ENCODE measurements around the gene TENM4.

The TENM4 gene

GRCh38 chr11:79147011-79147410, 293.8 kb downstream of the TENM4 start:
- H3K4me1 ChIP-seq (ENCODE audit: control insufficient read depth, insufficient read depth, low read length): no peaks in the 10 kb centered on the region
- H3K27me3 ChIP-seq (ENCODE audit: control insufficient read depth, insufficient read depth, low read length, poor library complexity, severe bottlenecking): no peaks in the 10 kb centered on the region
- WGBS, 2 experiments: 93 to 98% methylated on average over 4 of the region's 4 CpGs
- H3K9me3 ChIP-seq (ENCODE audit: control insufficient read depth, low read length): no peaks in the 10 kb centered on the region
- H3K36me3 ChIP-seq (ENCODE audit: control insufficient read depth, insufficient read depth, low read length): no peaks in the 10 kb centered on the region
- H3K4me3 ChIP-seq (ENCODE audit: insufficient read depth, low read depth, low read length): no peak overlapping the region
- no peak overlapping the region for H3K27ac ChIP-seq (ENCODE audit: insufficient read depth, low read depth, low read length, poor library complexity, severe bottlenecking)

GRCh38 chr11:79139900-79140299, 300.9 kb downstream of the TENM4 start:
- Histone ChIP-seq H3K9me3 (ENCODE audit: control insufficient read depth, low read length) (no peaks in the 10 kb centered on the region), H3K4me1 (ENCODE audit: control insufficient read depth, insufficient read depth, low read length) (no peaks in the 10 kb centered on the region), H3K27me3 (ENCODE audit: control insufficient read depth, insufficient read depth, low read length, poor library complexity, severe bottlenecking) (no peaks in the 10 kb centered on the region), H3K4me3 (ENCODE audit: insufficient read depth, low read depth, low read length) (no peak overlapping the region), H3K36me3 (ENCODE audit: control insufficient read depth, insufficient read depth, low read length) (no peaks in the 10 kb centered on the region), H3K27ac (ENCODE audit: insufficient read depth, low read depth, low read length, poor library complexity, severe bottlenecking) (no peak overlapping the region)
- WGBS, 2 experiments: 93 to 96% methylated on average over 4 of the region's 4 CpGs

- no peaks in the 10 kb centered on the region for H3K9me3 ChIP-seq (ENCODE audit: control insufficient read depth, low read length)
- H3K36me3 ChIP-seq (ENCODE audit: control insufficient read depth, insufficient read depth, low read length): no peaks in the 10 kb centered on the region
- WGBS, 2 experiments: 91 to 96% methylated on average over 4 of the region's 4 CpGs
Measured at GRCh38 chr11:79129702-79130101, 311.1 kb downstream of the TENM4 start.

DNA sequence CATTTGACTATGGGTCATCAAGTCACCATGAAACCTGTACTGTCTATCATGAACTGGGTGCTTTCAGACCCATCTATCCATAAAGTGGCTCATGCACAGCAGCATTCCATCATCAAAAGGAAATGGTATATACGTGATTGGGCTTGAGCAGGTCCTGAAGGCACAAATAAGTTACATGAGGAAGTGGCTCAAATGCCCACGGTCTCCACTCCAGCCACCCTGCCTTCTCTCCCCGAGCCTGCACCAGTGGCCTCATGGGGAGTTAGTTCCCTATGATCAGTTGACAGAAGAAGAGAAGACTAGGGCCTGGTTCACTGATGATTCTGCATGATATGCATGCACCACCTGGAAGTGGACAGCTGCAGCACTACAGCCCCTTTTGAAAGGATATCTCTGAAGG, 312.5 kb downstream of the TENM4 start:
- 91 to 93% methylated on average over 3 of the region's 3 CpGs for WGBS, 2 experiments
- Histone ChIP-seq H3K27me3 (ENCODE audit: control insufficient read depth, insufficient read depth, low read length, poor library complexity, severe bottlenecking) (no peaks in the 10 kb centered on the region), H3K27ac (ENCODE audit: insufficient read depth, low read depth, low read length, poor library complexity, severe bottlenecking) (no peak overlapping the region), H3K4me3 (ENCODE audit: insufficient read depth, low read depth, low read length) (no peak overlapping the region), H3K36me3 (ENCODE audit: control insufficient read depth, insufficient read depth, low read length) (no peaks in the 10 kb centered on the region), H3K9me3 (ENCODE audit: control insufficient read depth, low read length) (no peaks in the 10 kb centered on the region), H3K4me1 (ENCODE audit: control insufficient read depth, insufficient read depth, low read length) (no peaks in the 10 kb centered on the region)

More at GRCh38 chr11:79129702-79130101, 311.1 kb downstream of the TENM4 start:
- no peak overlapping the region for H3K27ac ChIP-seq (ENCODE audit: insufficient read depth, low read depth, low read length, poor library complexity, severe bottlenecking)
- H3K27me3 ChIP-seq (ENCODE audit: control insufficient read depth, insufficient read depth, low read length, poor library complexity, severe bottlenecking): no peaks in the 10 kb centered on the region
- no peaks in the 10 kb centered on the region for H3K4me1 ChIP-seq (ENCODE audit: control insufficient read depth, insufficient read depth, low read length)
- no peak overlapping the region for H3K4me3 ChIP-seq (ENCODE audit: insufficient read depth, low read depth, low read length)

- 87 to 92% methylated on average over 3 of the region's 3 CpGs for WGBS, 2 experiments
- no peaks in the 10 kb centered on the region for H3K9me3 ChIP-seq (ENCODE audit: control insufficient read depth, low read length)
- no peak overlapping the region for H3K27ac ChIP-seq (ENCODE audit: insufficient read depth, low read depth, low read length, poor library complexity, severe bottlenecking)
- peaks cover 22% of the 10 kb centered on the region for H3K4me1 ChIP-seq (ENCODE audit: control insufficient read depth, insufficient read depth, low read length)
- H3K36me3 ChIP-seq (ENCODE audit: control insufficient read depth, insufficient read depth, low read length): no peaks in the 10 kb centered on the region
- no peaks in the 10 kb centered on the region for H3K27me3 ChIP-seq (ENCODE audit: control insufficient read depth, insufficient read depth, low read length, poor library complexity, severe bottlenecking)
- H3K4me3 ChIP-seq (ENCODE audit: insufficient read depth, low read depth, low read length): no peak overlapping the region
Measured at GRCh38 chr11:79122759-79123158, 318.1 kb downstream of the TENM4 start.

GRCh38 chr11:79121351-79121750, 319.5 kb downstream of the TENM4 start:
- H3K27ac ChIP-seq (ENCODE audit: insufficient read depth, low read depth, low read length, poor library complexity, severe bottlenecking): no peak overlapping the region
- no peak overlapping the region for H3K4me3 ChIP-seq (ENCODE audit: insufficient read depth, low read depth, low read length)
- H3K27me3 ChIP-seq (ENCODE audit: control insufficient read depth, insufficient read depth, low read length, poor library complexity, severe bottlenecking): no peaks in the 10 kb centered on the region
- H3K36me3 ChIP-seq (ENCODE audit: control insufficient read depth, insufficient read depth, low read length): no peaks in the 10 kb centered on the region
- H3K4me1 ChIP-seq (ENCODE audit: control insufficient read depth, insufficient read depth, low read length): peaks cover 22% of the 10 kb centered on the region
- 82 to 83% methylated on average over 4 of the region's 4 CpGs for WGBS, 2 experiments
- no peaks in the 10 kb centered on the region for H3K9me3 ChIP-seq (ENCODE audit: control insufficient read depth, low read length)

- Histone ChIP-seq H3K27ac (ENCODE audit: insufficient read depth, low read depth, low read length, poor library complexity, severe bottlenecking) (peak overlapping the region; percentile 57), H3K9me3 (ENCODE audit: control insufficient read depth, low read length) (no peaks in the 10 kb centered on the region), H3K36me3 (ENCODE audit: control insufficient read depth, insufficient read depth, low read length) (no peaks in the 10 kb centered on the region), H3K4me3 (ENCODE audit: insufficient read depth, low read depth, low read length) (no peak overlapping the region), H3K27me3 (ENCODE audit: control insufficient read depth, insufficient read depth, low read length, poor library complexity, severe bottlenecking) (no peaks in the 10 kb centered on the region), H3K4me1 (ENCODE audit: control insufficient read depth, insufficient read depth, low read length) (peaks cover 22% of the 10 kb centered on the region)
- 59 to 70% methylated on average over 6 to 8 of the region's 8 CpGs for WGBS, 2 experiments
Measured at GRCh38 chr11:79119491-79120284, 321.1 kb downstream of the TENM4 start.

- H3K9me3 ChIP-seq (ENCODE audit: control insufficient read depth, low read length): no peaks in the 10 kb centered on the region
- no peaks in the 10 kb centered on the region for H3K36me3 ChIP-seq (ENCODE audit: control insufficient read depth, insufficient read depth, low read length)
- no peak overlapping the region for H3K27ac ChIP-seq (ENCODE audit: insufficient read depth, low read depth, low read length, poor library complexity, severe bottlenecking)
- H3K4me3 ChIP-seq (ENCODE audit: insufficient read depth, low read depth, low read length): no peak overlapping the region
- peaks cover 22% of the 10 kb centered on the region for H3K4me1 ChIP-seq (ENCODE audit: control insufficient read depth, insufficient read depth, low read length)
- no peaks in the 10 kb centered on the region for H3K27me3 ChIP-seq (ENCODE audit: control insufficient read depth, insufficient read depth, low read length, poor library complexity, severe bottlenecking)
- 89 to 95% methylated on average over 1 of the region's 1 CpG for WGBS, 2 experiments
Measured at GRCh38 chr11:79117488-79117887, 323.3 kb downstream of the TENM4 start.

DNA sequence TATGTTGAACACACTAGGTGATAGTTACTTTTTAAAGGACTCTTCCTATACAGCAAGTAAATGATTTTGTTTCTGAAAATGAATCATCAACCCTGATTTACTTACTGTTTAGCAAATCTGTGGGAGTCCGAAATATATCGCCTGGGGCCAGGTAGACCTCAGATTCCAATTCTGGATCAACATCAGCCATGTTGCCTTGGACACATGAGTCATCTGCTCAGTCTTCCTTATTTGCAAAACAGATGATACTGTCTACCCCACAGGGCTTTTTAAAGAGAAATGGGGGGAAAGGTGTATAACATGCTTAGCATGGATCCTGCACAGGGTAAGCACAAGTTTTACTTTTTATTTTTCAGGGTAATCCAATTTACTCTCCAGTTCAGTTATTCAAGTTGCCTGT, 324.2 kb downstream of the TENM4 start:
- WGBS, 2 experiments: 96 to 98% methylated on average over 2 of the region's 2 CpGs
- Histone ChIP-seq H3K27me3 (ENCODE audit: control insufficient read depth, insufficient read depth, low read length, poor library complexity, severe bottlenecking) (no peaks in the 10 kb centered on the region), H3K36me3 (ENCODE audit: control insufficient read depth, insufficient read depth, low read length) (no peaks in the 10 kb centered on the region)

GRCh38 chr11:79113054-79113690, 327.7 kb downstream of the TENM4 start:
- no peak overlapping the region for H3K4me3 ChIP-seq (ENCODE audit: insufficient read depth, low read depth, low read length)
- 91 to 96% methylated on average over 4 of the region's 5 CpGs for WGBS, 2 experiments
- H3K4me1 ChIP-seq (ENCODE audit: control insufficient read depth, insufficient read depth, low read length): no peaks in the 10 kb centered on the region

More for the DNA sequence above, 324.2 kb downstream of the TENM4 start:
- no peak overlapping the region for H3K27ac ChIP-seq (ENCODE audit: insufficient read depth, low read depth, low read length, poor library complexity, severe bottlenecking)
- H3K4me1 ChIP-seq (ENCODE audit: control insufficient read depth, insufficient read depth, low read length): peaks cover 21% of the 10 kb centered on the region
- H3K4me3 ChIP-seq (ENCODE audit: insufficient read depth, low read depth, low read length): no peak overlapping the region
- H3K9me3 ChIP-seq (ENCODE audit: control insufficient read depth, low read length): no peaks in the 10 kb centered on the region

More at GRCh38 chr11:79113054-79113690, 327.7 kb downstream of the TENM4 start:
- Histone ChIP-seq H3K36me3 (ENCODE audit: control insufficient read depth, insufficient read depth, low read length) (no peaks in the 10 kb centered on the region), H3K27ac (ENCODE audit: insufficient read depth, low read depth, low read length, poor library complexity, severe bottlenecking) (no peak overlapping the region), H3K27me3 (ENCODE audit: control insufficient read depth, insufficient read depth, low read length, poor library complexity, severe bottlenecking) (no peaks in the 10 kb centered on the region), H3K9me3 (ENCODE audit: control insufficient read depth, low read length) (no peaks in the 10 kb centered on the region)

Measured in ectodermal cell (in vitro differentiated cells).